Fibroblast of upper back skin (primary cell): ENCODE results near the gene NEDD4L.
"Not testable (repeated sequence)": the region's sequence is repeated elsewhere in the genome, so short reads cannot be mapped to it uniquely, and the experiment has no call there.

Experiments
- DNase-seq: peaks from one replicate; pipeline ENCODE4 v3.0.0-alpha.2; 2013

NEDD4L gene

GRCh38 chr18:58043491-58044369 lies at the start of gene NEDD4L:
Gene NEDD4L (plus strand): TSS chr18:58044226. CDS start chr18:58044661, 435 bp downstream.
- DNase-seq: peak; percentile 75

GRCh38 chr18:57995331-57995730 lies 48.7 kb upstream of the NEDD4L start:
- DNase-seq: no peak

- DNase-seq: not testable (repeated sequence)
Measured at GRCh38 chr18:57996894-57997293, 47.1 kb upstream of the NEDD4L start.

GRCh38 chr18:57997820-57998219 lies 46.2 kb upstream of the NEDD4L start:
- no peak for DNase-seq

- DNase-seq: peak; percentile 38
Measured at GRCh38 chr18:57998461-57998860, 45.6 kb upstream of the NEDD4L start.

GRCh38 chr18:58004317-58004716 lies 39.7 kb upstream of the NEDD4L start:
- peak; percentile 85 for DNase-seq

GRCh38 chr18:58005011-58005410 lies 39.0 kb upstream of the NEDD4L start:
- peak; percentile 45 for DNase-seq

- peak; percentile 85 for DNase-seq
Measured at GRCh38 chr18:58005885-58006523, 38.0 kb upstream of the NEDD4L start.

- peak; percentile 80 for DNase-seq
Measured at GRCh38 chr18:58009166-58009565, 34.9 kb upstream of the NEDD4L start.

GRCh38 chr18:58010265-58010664 lies 33.8 kb upstream of the NEDD4L start:
- no peak for DNase-seq

- no peak for DNase-seq
Measured at GRCh38 chr18:58012356-58012755, 31.7 kb upstream of the NEDD4L start.

GRCh38 chr18:58013241-58014211 lies 30.5 kb upstream of the NEDD4L start:
- DNase-seq: peak; percentile 51

- DNase-seq: no peak
Measured at GRCh38 chr18:58015065-58015780, 28.8 kb upstream of the NEDD4L start.

- no peak for DNase-seq
Measured at GRCh38 chr18:58017267-58017666, 26.8 kb upstream of the NEDD4L start.

GRCh38 chr18:58020567-58021107 lies 23.4 kb upstream of the NEDD4L start:
- DNase-seq: no peak

- DNase-seq: no peak
Measured at GRCh38 chr18:58021504-58021903, 22.5 kb upstream of the NEDD4L start.

GRCh38 chr18:58023108-58023507 lies 20.9 kb upstream of the NEDD4L start:
- DNase-seq: no peak

- DNase-seq: no peak
Measured at GRCh38 chr18:58024139-58024538, 19.9 kb upstream of the NEDD4L start.

GRCh38 chr18:58025205-58025604 lies 18.8 kb upstream of the NEDD4L start:
- no peak for DNase-seq

- no peak for DNase-seq
Measured at GRCh38 chr18:58025733-58026132, 18.3 kb upstream of the NEDD4L start.

GRCh38 chr18:58026395-58026794 lies 17.6 kb upstream of the NEDD4L start:
- DNase-seq: no peak

GRCh38 chr18:58026857-58027256 lies 17.2 kb upstream of the NEDD4L start:
- DNase-seq: no peak
